Measurements from ENCODE around the gene COQ7.

Gene COQ7

DNA sequence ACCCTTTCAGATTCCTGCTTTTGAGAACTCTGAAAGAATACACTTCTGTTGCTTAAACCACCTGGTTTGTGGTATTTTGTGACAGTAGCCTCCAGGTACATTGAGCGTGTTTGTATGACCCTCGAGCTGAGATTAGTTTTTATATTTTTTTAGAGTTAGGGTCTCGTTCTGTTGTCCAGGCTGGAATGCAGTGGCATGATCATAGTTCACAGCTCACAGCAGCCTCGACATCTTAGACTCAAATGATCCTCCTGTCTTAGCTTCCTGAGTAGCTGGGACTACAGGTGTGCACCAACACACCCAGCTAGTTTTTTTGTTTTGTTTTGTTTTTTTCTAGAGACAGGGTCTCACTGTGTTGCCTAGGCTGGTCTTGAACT lies 41.9 kb downstream of the COQ7 start:
- no peak overlapping the region for H3K27ac ChIP-seq (ENCODE audit: insufficient read depth in 1 of 2, low read depth in 1 of 2, low read length in 2 of 2, poor library complexity in 1 of 2, severe bottlenecking in 2 of 2)
- POLR2A ChIA-PET = no interaction called here
- CTCF ChIA-PET = interaction anchor here (1.4 kb wide), 1 partner anchor 22 kb away, joined by 5 read pairs; no protein-coding TSS in a partner anchor
- WGBS (ENCODE audit: insufficient coverage) = 100% methylated on average over 2 of the region's 4 CpGs
- no peaks in the 10 kb centered on the region for H3K27me3 ChIP-seq (replicated peaks in 2 of 5; ENCODE audit: control insufficient read depth in 4 of 5, insufficient read depth in 5 of 5, low read length in 4 of 5)
- no peaks in the 10 kb centered on the region for H3K9me3 ChIP-seq (ENCODE audit: control extremely low read depth in 1 of 5, control insufficient read depth in 4 of 5, insufficient read depth in 2 of 5, low read depth in 1 of 5, low read length in 4 of 5)
- no peak overlapping the region for H3K4me3 ChIP-seq (ENCODE audit: control insufficient read depth in 1 of 7, extremely low read depth in 1 of 7, insufficient read depth in 4 of 7, low read depth in 2 of 7, low read length in 6 of 7)
- DNase-seq = no peak
- no peaks in the 10 kb centered on the region for H3K36me3 ChIP-seq (ENCODE audit: control insufficient read depth in 4 of 4, insufficient read depth in 4 of 4, low read length in 3 of 4)
- peaks cover 0 to 51% (median 7%) of the 10 kb centered on the region in 4 experiments for H3K4me1 ChIP-seq (ENCODE audit: control extremely low read depth in 1 of 4, control insufficient read depth in 4 of 4, insufficient read depth in 4 of 4, low read length in 3 of 4)

DNA sequence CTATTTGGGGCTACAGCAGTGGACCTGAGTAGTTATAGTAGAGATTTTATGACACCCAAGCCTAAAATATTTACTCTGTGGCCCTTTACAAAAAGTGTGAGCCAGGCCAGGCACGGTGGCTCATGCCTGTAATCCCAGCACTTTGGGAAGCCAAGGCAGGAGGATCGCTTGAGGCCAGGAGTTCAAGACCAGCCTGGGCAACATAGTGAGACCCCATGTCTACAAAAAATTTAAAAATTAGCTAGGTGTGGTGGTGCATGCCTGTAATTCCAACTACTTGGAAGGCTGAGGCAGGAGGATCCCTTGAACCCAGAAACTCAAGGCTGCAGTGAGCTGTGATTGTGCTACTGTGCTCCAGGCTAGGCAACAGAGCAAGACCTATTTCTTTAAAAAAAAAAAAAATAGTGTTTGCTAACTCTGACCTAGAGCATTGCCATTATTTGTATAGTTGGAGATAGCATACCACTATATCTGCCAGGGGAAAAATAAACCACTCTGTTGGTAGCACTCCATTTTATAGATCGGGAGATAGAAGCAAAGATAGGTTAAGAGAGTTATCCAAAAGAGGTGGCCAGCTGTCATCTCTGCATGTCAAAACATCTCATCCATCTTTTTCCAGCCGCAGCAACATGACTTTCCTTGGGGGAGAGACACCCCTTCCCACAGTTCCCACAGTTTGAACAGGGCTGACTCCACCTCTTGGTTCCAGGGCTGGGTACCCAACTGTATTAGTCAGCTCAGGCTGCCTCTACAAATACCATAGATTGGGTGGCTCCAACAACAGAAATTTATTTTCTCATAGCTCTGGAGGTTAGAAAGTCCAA lies 43.3 kb downstream of the COQ7 start:
- POLR2A ChIA-PET = no interaction called here
- Histone ChIP-seq H3K4me1 (ENCODE audit: control extremely low read depth in 1 of 4, control insufficient read depth in 4 of 4, insufficient read depth in 4 of 4, low read length in 3 of 4) (peaks cover 0 to 62% (median 13%) of the 10 kb centered on the region in 4 experiments), H3K9me3 (ENCODE audit: control extremely low read depth in 1 of 5, control insufficient read depth in 4 of 5, insufficient read depth in 2 of 5, low read depth in 1 of 5, low read length in 4 of 5) (no peaks in the 10 kb centered on the region), H3K4me3 (ENCODE audit: control insufficient read depth in 1 of 7, extremely low read depth in 1 of 7, insufficient read depth in 4 of 7, low read depth in 2 of 7, low read length in 6 of 7) (no peak overlapping the region), H3K36me3 (ENCODE audit: control insufficient read depth in 4 of 4, insufficient read depth in 4 of 4, low read length in 3 of 4) (peaks cover 0 to 2% (median 0%) of the 10 kb centered on the region in 4 experiments), H3K27ac (ENCODE audit: insufficient read depth in 1 of 2, low read depth in 1 of 2, low read length in 2 of 2, poor library complexity in 1 of 2, severe bottlenecking in 2 of 2) (no peak overlapping the region), H3K27me3 (replicated peaks in 2 of 5; ENCODE audit: control insufficient read depth in 4 of 5, insufficient read depth in 5 of 5, low read length in 4 of 5) (no peaks in the 10 kb centered on the region)
- DNase-seq = no peak
- CTCF ChIA-PET = interaction anchor here (0.8 to 1.4 kb wide), 2 partner anchors 22 to 23 kb away, joined by 3 to 5 read pairs; no protein-coding TSS in a partner anchor
- WGBS (ENCODE audit: insufficient coverage) = 94% methylated on average over 3 of the region's 4 CpGs

DNA sequence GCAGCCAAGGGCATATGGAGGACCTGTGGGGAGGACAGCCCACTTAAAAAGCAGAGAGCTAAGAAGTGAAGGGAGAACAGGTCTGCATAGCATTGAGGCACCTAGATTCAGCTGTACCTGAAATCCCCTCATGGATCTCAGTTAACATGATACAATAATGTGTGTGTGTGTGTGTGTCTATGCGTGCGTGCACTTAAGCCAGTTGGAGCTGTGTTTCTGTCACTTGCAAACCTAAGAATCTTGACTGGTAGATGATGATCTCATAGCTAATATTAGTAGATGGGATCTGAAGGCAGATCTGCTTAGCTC lies 44.6 kb downstream of the COQ7 start:
- ChIA-PET CTCF (interaction anchor here (1.0 to 2.5 kb wide), 2 partner anchors 26 to 67 kb away, joined by 3 to 9 read pairs; no protein-coding TSS in a partner anchor), POLR2A (no interaction called here)
- H3K4me1 ChIP-seq (ENCODE audit: control extremely low read depth in 1 of 4, control insufficient read depth in 4 of 4, insufficient read depth in 4 of 4, low read length in 3 of 4) = peaks cover 2 to 69% (median 21%) of the 10 kb centered on the region in 4 experiments
- no peak for DNase-seq
- no peaks in the 10 kb centered on the region for H3K27me3 ChIP-seq (replicated peaks in 2 of 5; ENCODE audit: control insufficient read depth in 4 of 5, insufficient read depth in 5 of 5, low read length in 4 of 5)
- H3K4me3 ChIP-seq (ENCODE audit: control insufficient read depth in 1 of 7, extremely low read depth in 1 of 7, insufficient read depth in 4 of 7, low read depth in 2 of 7, low read length in 6 of 7) = no peak overlapping the region
- no peaks in the 10 kb centered on the region for H3K9me3 ChIP-seq (ENCODE audit: control extremely low read depth in 1 of 5, control insufficient read depth in 4 of 5, insufficient read depth in 2 of 5, low read depth in 1 of 5, low read length in 4 of 5)
- WGBS (ENCODE audit: insufficient coverage) = no CpG with 5 or more reads among the region's 2 CpGs
- peaks cover 0 to 2% (median 0%) of the 10 kb centered on the region in 4 experiments for H3K36me3 ChIP-seq (ENCODE audit: control insufficient read depth in 4 of 4, insufficient read depth in 4 of 4, low read length in 3 of 4)
- H3K27ac ChIP-seq (ENCODE audit: insufficient read depth in 1 of 2, low read depth in 1 of 2, low read length in 2 of 2, poor library complexity in 1 of 2, severe bottlenecking in 2 of 2) = no peak overlapping the region

DNA sequence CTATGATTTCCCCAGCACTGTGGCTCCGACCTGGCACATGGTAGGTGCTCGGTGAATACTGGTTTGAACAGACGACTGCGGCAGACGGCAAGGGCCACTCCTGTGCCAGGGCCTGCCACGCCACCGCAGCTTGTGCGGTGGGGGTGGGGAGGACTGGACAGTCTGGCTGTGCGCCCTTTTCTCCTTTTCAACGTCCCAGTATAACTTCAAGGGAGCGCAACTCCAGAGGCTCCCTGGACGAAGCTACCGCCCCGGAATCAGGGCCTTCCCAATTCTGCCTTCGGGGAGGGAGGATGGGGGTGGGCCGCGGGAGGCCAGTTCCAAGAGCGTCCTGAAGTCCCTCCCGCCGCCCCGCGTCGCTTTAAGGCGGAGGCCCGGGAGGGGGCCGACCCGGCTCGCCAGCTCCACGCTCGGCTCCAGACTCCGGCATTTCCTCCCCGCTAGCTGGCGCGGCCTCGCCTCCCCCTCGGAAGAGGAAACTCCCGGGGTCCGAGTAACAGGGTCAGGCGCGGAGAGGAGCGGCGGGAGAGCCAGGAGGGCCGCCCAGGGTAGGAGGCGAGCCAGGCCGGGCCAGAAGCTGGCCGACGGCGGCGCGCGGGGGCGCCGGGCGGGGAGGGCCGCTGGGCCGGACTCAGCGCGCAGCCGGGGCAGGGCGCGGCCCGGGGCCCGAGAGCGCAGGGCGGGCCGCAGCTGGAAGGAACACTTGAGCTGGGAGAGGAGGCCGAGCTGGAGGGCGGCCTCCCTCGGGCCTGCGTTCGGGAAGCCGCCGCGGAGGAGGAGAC lies 46.4 kb downstream of the COQ7 start, which contains the start of gene ITPRIPL2:
Gene ITPRIPL2 (plus strand): TSS at position 388 of the 782 bp plus-strand sequence. CDS start 498 bp downstream, outside the sequence.
- DNase-seq = peak; percentile 29 to 62 (median 48)
- Histone ChIP-seq H3K27ac (ENCODE audit: insufficient read depth in 1 of 2, low read depth in 1 of 2, low read length in 2 of 2, poor library complexity in 1 of 2, severe bottlenecking in 2 of 2) (no peak within 1 kb of the TSS), H3K27me3 (replicated peaks in 2 of 5; ENCODE audit: control insufficient read depth in 4 of 5, insufficient read depth in 5 of 5, low read length in 4 of 5) (no peaks in the 10 kb centered on the region), H3K9me3 (ENCODE audit: control extremely low read depth in 1 of 5, control insufficient read depth in 4 of 5, insufficient read depth in 2 of 5, low read depth in 1 of 5, low read length in 4 of 5) (no peaks in the 10 kb centered on the region), H3K36me3 (ENCODE audit: control insufficient read depth in 4 of 4, insufficient read depth in 4 of 4, low read length in 3 of 4) (peaks cover 0 to 2% (median 0%) of the 10 kb centered on the region in 4 experiments), H3K4me3 (ENCODE audit: control insufficient read depth in 1 of 7, extremely low read depth in 1 of 7, insufficient read depth in 4 of 7, low read depth in 2 of 7, low read length in 6 of 7) (peak within 1 kb of the TSS; percentile 43 to 79 (median 66)), H3K4me1 (ENCODE audit: control extremely low read depth in 1 of 4, control insufficient read depth in 4 of 4, insufficient read depth in 4 of 4, low read length in 3 of 4) (peaks cover 6 to 68% (median 31%) of the 10 kb centered on the region in 4 experiments)
- CTCF ChIA-PET = interaction anchor here (2.5 kb wide), 1 partner anchor 65 kb away, joined by 9 read pairs; no protein-coding TSS in a partner anchor
- POLR2A ChIA-PET = no interaction called here
- WGBS (ENCODE audit: insufficient coverage) = 2% methylated on average over 74 of the region's 74 CpGs

DNA sequence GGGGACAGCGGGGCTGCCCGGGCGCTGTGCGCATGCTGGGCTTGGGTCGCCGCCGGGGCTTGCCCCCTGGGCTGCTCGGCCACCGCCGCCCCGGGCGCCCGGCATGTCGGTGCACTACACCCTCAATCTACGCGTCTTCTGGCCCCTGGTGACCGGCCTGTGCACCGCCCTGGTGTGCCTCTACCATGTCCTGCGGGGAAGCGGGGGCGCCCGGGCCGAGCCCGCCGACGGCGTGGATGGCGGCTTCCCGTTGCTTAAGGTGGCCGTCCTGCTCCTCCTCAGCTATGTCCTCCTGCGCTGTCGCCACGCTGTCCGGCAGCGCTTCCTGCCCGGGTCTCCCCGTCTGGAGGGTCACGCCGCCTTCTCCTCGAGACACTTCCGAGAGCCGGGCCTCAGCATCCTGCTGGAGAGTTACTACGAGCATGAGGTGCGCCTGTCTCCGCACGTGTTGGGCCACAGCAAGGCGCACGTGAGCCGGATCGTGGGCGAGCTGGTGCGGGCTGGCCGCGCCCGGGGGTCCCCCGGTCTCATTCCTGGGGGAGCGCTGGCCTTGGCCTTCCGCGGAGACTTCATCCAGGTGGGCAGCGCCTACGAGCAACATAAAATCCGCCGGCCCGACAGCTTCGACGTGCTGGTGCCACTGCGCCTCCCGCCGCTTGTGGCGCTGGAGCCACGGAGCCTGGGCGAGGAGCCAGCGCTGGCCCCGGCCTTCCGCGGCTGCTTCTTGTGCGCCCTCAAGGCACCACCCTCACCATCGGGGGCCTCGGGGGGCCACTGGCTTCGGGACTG lies 47.1 kb downstream of the COQ7 start:
- Histone ChIP-seq H3K36me3 (ENCODE audit: control insufficient read depth in 4 of 4, insufficient read depth in 4 of 4, low read length in 3 of 4) (peaks cover 0 to 2% (median 0%) of the 10 kb centered on the region in 4 experiments), H3K4me3 (ENCODE audit: control insufficient read depth in 1 of 7, extremely low read depth in 1 of 7, insufficient read depth in 4 of 7, low read depth in 2 of 7, low read length in 6 of 7) (peak overlapping the region; percentile 43 to 79 (median 66)), H3K9me3 (ENCODE audit: control extremely low read depth in 1 of 5, control insufficient read depth in 4 of 5, insufficient read depth in 2 of 5, low read depth in 1 of 5, low read length in 4 of 5) (no peaks in the 10 kb centered on the region), H3K27ac (ENCODE audit: insufficient read depth in 1 of 2, low read depth in 1 of 2, low read length in 2 of 2, poor library complexity in 1 of 2, severe bottlenecking in 2 of 2) (no peak overlapping the region), H3K27me3 (replicated peaks in 2 of 5; ENCODE audit: control insufficient read depth in 4 of 5, insufficient read depth in 5 of 5, low read length in 4 of 5) (no peaks in the 10 kb centered on the region), H3K4me1 (ENCODE audit: control extremely low read depth in 1 of 4, control insufficient read depth in 4 of 4, insufficient read depth in 4 of 4, low read length in 3 of 4) (peaks cover 12 to 68% (median 39%) of the 10 kb centered on the region in 4 experiments)
- 40% methylated on average over 61 of the region's 80 CpGs for WGBS (ENCODE audit: insufficient coverage)
- ChIA-PET POLR2A (interaction anchor here (0.5 kb wide), 1 partner anchor 1779 kb away, joined by 3 read pairs; no protein-coding TSS in a partner anchor), CTCF (interaction anchor here (2.5 kb wide), 1 partner anchor 64 kb away, joined by 9 read pairs; no protein-coding TSS in a partner anchor)
- DNase-seq = peak; percentile 14 to 68 (median 48)

DNA sequence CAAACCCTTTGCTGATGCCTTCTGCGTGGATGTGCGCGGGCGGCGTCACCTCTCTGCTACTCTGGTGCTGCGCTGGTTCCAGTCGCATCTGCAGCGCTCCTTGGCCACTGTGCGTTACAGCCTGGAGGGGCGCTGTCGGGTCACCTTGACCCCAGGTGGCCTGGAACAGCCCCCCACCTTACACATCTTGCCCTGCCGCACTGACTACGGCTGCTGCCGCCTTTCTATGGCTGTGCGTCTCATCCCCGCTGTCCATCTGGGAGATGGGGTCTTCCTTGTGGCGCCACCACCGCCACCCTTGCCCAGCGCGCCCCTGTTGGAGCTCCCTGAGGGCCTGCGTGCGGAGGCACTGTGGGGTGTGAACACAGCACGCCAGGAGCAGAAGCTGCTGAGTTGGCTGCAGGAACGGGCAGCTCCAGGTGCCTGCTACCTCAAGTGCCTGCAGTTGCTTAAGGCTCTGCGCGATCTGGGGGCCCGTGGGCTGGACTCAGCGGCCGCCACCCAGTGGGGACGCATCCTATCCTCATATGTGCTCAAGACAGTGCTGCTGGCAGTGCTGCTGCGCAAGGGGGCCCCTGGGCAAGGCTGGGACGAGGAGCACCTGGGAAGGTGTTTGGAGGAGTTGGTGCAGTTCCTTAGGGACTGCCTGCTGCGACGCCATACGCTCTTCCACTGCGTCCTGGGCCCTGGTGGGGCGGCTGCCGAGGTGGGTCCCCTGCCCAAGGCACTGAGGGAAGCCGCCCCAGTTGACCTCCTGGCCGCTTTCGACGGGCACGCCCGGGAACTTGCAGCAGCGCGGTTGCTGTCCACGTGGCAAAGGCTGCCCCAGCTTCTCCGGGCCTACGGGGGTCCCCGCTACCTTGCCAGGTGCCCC lies 48.0 kb downstream of the COQ7 start:
- no peaks in the 10 kb centered on the region for H3K27me3 ChIP-seq (replicated peaks in 2 of 5; ENCODE audit: control insufficient read depth in 4 of 5, insufficient read depth in 5 of 5, low read length in 4 of 5)
- 99% methylated on average over 48 of the region's 50 CpGs for WGBS (ENCODE audit: insufficient coverage)
- no peak for DNase-seq
- H3K4me3 ChIP-seq (ENCODE audit: control insufficient read depth in 1 of 7, extremely low read depth in 1 of 7, insufficient read depth in 4 of 7, low read depth in 2 of 7, low read length in 6 of 7) = no peak overlapping the region
- no peaks in the 10 kb centered on the region for H3K9me3 ChIP-seq (ENCODE audit: control extremely low read depth in 1 of 5, control insufficient read depth in 4 of 5, insufficient read depth in 2 of 5, low read depth in 1 of 5, low read length in 4 of 5)
- peaks cover 0 to 2% (median 0%) of the 10 kb centered on the region in 4 experiments for H3K36me3 ChIP-seq (ENCODE audit: control insufficient read depth in 4 of 4, insufficient read depth in 4 of 4, low read length in 3 of 4)
- ChIA-PET CTCF (no interaction called here), POLR2A (interaction anchor here (0.5 kb wide), 1 partner anchor 1780 kb away, joined by 3 read pairs; no protein-coding TSS in a partner anchor)
- H3K27ac ChIP-seq (ENCODE audit: insufficient read depth in 1 of 2, low read depth in 1 of 2, low read length in 2 of 2, poor library complexity in 1 of 2, severe bottlenecking in 2 of 2) = no peak overlapping the region
- peaks cover 16 to 72% (median 44%) of the 10 kb centered on the region in 4 experiments for H3K4me1 ChIP-seq (ENCODE audit: control extremely low read depth in 1 of 4, control insufficient read depth in 4 of 4, insufficient read depth in 4 of 4, low read length in 3 of 4)
